ENCODE data around the gene EIF2A. TPM values are rescaled to one million over a fixed set of nuclear protein-coding genes. Genes with fewer than 3 reads are reported as not detected.

The EIF2A gene
- total RNA-seq, 1 donor from 2014 or later = 68.9 TPM

DNA sequence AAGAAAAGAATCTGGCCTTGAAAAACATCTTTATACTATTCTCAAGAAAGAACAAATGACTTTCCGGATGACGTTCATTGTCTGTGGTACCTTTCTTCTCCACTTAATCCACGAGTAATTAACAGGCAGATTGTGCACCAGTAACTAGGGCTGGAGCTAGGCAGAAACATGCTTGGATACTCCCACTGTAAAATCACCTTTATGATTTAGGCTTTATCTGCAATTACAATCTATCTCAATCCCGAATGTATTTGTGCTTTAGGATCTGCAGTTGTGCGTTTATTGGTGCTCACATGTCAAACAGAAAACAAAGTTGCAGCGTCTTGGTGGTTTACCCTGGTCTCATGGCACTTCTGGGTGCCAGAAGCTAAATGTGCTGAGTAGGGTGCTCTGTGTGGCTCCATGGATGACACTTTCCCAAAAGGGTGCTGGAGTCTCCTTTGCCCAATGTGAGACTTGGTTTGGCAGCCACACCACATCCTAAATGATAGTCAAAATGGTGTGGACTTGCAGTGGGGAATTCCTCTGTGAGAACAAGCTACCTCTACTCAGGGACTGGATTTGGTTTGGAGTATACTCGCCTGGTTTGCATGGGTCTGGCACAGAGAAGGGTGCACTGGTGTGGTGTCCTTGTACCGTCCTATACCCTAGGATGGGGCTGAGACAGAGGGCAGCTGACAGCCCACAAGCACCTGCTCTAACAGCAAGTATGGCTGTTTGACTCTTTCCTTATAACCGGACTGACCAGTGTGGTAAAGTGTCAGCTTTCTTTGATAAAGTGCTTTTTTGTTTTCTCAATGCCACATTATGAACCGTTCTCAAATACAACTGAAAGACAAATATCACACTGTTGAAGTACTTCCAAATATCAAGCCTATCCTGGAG, 8.0 kb upstream of the EIF2A start:
- intact Hi-C loops (cut with DNase I) = no loop called here
- DNase-seq (ENCODE audit: missing footprints) = no peak
- ATAC-seq = no peak

DNA sequence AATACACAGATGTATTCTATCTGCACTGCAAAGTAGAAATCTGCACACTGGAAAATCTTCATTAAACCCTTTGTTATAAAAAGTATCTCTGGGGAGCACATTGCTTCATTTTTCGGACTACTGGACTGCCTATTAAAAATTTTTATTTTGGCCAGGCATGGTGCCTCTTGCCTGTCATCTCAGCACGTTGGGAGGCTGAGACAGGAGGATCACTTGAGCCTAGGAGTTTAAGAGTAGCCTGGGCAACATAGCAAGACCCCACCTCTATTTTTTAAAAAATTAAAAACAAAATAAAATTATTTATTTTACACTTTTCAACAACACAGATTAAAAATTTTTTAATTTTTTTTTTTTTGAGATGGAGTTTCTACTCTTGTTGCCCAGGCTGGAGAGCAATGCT, 6.3 kb upstream of the EIF2A start:
- DNase-seq (ENCODE audit: missing footprints) (no peak), ATAC-seq (no peak)
- intact Hi-C loops (cut with DNase I) = no loop called here

DNA sequence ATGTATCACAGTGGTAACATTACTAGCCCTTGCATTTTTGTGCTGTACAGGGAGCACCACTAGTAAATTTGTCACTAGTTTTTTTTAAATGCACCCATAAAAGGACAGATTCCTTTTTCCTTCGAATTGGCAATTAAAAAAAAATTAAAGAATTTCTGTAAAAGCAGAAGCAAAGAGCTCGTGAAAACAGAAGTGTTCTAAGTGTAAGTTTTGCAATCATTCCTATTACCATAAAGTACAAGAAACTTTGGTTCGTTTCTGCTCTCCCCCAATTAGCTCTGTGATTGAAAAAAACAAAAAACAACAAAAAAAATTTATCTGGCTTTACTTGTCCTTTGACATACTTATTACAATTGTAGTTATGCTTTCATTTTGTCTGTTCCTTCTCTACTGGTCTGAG, 5.6 kb upstream of the EIF2A start:
- DNase-seq (ENCODE audit: missing footprints) (no peak), ATAC-seq (no peak)
- intact Hi-C loops (cut with DNase I) = no loop called here

DNA sequence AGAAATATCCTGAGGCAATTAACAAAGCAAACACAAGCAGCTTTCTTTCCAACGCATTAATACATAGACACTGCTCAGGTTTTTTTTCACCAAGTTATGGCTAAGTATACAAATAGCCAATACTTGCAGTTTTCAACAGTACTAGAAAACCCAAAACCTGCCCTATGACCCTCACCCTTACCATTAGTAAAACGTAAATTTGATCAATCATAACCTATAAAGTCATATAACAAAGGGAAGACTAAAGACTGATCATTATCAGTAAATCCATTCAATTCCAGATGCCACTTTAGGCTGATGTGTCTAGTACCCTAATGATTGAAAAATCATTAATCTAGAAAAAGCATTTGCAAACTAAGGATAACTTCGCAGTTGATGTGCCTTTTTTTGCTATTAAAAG, 3.5 kb upstream of the EIF2A start:
- DNase-seq (ENCODE audit: missing footprints) (no peak), ATAC-seq (no peak)
- intact Hi-C loops (cut with DNase I) = no loop called here

DNA sequence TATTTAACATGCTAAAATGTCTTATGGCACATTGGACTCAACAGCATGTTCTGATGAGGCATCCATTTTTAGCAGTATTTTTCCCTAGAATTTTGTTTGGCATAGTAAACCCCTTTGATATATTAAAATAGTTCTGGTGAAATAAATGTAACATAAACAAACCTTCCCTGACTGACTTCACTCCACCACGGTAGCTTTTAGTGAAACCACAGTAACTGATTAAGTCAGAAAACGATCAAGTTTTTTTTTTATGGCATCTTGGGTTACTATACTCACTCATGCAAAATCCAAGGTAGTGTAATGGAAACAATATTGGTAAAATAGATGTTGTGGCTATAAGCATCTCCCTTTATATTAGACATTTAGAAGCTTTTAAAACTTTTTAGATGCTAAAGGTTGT, 3.1 kb upstream of the EIF2A start:
- no peak for DNase-seq (ENCODE audit: missing footprints)
- ATAC-seq = no peak
- intact Hi-C loops (cut with DNase I) = no loop called here

DNA sequence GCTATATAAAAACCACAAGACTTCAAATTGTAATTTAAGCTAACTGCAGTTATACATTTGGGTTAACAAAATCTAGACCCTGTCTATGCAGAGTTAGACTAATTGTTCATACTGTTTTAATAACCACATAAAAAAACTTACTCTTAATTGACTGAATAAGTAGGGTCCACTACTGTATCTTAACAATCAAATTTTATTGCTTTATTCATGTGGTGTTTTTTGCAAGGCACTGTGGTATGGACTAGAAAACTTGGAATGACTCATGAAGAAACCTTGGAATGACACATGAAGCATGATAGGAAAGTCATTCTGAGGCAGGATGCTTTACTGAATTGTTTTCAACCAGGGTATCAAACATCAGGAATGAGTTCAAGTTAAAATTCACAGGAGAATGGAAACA, 2.5 kb upstream of the EIF2A start:
- no peak for DNase-seq (ENCODE audit: missing footprints)
- intact Hi-C loops (cut with DNase I) = no loop called here
- ATAC-seq = no peak

DNA sequence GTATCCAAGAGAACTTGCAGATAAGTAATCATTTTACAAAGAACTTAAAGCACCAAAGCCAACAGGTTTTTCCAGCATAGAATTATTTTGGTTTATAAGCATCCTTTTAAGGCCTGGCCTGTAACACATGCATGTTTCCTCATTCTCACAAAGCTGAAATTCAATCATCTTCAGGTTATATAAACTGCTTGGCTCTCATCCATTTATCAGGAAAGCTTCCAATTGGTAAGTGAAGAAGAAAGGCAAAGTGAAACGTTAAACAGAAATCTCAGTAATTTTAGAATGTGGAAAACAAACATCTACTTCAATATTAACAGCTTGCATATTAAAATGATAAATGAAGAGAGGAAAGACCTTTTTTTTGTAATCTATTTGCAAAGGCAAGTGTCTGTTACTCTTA, 1.9 kb upstream of the EIF2A start:
- ATAC-seq = no peak
- intact Hi-C loops (cut with DNase I) = loop anchor here (5.0 kb wide), 1 partner anchor 218 kb away; the partner anchor contains the start of gene SIAH2
- no peak for DNase-seq (ENCODE audit: missing footprints)

DNA sequence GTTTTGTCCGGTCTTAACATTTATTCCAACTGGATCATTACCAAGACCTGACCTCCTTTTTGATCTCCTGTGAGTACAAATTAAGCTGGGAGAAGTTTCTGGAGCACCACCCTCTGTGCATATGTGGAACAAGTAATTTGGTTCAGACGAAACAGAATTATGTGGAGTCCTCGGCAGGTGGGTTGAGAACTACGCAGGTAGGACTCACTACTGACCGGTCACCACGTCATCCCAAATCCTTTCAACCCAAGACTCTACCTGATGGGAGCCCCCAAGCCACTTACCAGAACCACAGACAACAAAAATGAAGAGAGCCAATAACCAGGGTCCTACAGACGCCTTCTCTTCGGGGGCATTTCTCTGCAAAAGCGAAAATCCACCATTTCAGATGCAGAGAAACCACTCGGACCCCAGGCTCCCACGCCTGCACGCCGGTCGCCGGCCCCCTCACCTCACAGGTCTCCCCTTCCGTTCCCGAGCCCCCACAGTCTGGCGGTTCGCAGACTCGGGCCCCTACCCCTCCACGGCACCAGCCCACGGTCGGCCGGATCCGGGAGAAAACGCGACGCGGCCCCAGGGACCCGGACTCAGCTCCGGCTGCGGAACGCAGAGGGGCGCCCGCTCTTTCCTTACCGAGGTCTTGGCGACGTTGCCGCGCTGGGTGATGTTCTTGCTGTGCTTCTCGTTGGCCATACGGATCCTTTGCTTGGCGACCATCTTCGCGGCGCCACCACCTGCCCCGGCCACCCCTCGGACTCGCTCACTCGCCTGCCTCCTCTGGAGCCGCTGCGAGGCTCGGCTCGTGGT, 965 bp upstream of the EIF2A start:
- intact Hi-C loops (cut with DNase I) = loop anchor here (1.0 to 5.0 kb wide), 4 partner anchors 58 to 217 kb away; partner anchors contain the start of genes ERICH6, SELENOT, SIAH2 and TSC22D2
- DNase-seq (ENCODE audit: missing footprints) (peak; percentile 86), ATAC-seq (peak; percentile 18)

DNA sequence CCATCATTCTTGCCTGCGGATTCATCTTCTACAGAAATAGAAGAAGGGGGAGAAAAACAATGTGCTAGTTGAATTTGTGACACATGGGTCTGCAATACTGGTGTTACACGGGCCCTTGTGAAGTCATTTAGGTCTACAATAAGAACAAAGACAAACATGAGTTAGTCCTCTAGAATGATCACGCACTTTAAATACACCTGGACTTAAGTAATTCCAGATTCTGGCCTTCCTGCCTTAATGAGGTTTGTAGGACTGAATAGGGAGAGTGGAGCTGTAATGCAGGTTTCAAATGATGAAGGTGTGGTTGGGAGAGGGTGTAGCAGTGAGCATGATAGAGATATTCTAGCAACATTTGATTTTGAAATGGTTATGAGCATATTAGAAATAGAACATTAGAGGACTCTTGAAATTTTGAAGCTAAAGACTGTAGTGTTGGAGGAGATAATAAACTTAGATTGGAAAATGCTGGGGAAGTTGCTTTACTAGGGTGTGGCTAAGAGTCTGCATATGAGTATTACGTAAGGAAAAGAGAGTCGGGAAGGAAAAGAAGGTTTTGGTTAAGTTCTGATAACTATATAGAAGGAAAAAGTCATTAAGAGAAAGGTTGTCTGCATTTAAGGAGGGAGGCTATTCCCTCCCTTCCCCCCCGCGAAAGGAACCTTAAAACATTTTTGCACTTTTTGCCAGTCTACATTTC, 606 bp downstream of the EIF2A start:
- ATAC-seq (no peak), DNase-seq (ENCODE audit: missing footprints) (no peak)
- intact Hi-C loops (cut with DNase I) = loop anchor here (2.0 to 5.0 kb wide), 3 partner anchors 138 to 215 kb away; partner anchors contain the start of genes ERICH6, SIAH2 and TSC22D2

DNA sequence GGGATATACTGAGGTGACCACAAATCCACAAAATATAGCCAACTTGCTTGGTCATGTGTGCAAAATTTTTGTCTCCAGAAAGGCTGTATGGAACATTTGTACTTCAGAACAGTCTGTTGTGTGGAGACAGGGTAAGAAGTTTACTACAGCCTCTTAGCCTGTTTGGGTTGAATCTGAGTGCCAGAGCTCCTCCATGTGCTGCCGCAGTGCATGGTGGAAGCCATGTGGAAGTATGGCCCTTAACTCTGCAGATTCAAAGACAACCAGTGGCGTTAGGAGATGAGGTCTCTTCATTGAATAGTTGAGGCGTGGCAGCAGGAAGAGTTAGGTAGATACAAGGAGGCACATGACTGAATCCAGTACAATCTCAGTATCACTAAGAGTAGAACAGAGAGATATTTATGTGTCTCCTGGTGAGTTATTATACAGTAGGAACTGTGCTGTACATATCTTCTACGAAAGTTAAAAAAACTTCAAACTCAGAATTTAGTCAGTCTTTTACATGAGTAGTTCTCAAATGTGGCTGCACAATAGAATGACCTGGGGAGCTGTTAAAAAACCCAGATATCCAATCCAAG, 9.4 kb downstream of the EIF2A start:
- no peak for DNase-seq (ENCODE audit: missing footprints)
- intact Hi-C loops (cut with DNase I) = no loop called here
- no peak for ATAC-seq

DNA sequence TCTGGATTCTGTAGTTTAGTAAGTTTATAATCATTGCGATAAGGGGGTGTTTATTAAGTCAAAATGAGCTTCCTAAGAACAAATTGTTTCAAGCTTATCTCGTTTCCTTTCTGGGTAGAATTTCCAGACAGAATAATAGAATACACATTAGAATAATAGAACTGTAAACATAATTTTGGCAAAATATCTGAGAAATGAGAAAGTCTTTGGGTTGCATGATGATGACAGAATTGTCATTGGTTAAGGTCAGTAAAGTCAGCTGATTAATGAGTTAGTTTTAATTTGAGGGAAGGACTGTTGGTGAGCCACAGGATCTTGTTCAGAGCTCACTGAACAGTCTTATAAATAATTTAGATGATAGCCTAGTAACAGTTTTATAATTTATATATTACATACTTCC, 10.2 kb downstream of the EIF2A start:
- ATAC-seq (no peak), DNase-seq (ENCODE audit: missing footprints) (no peak)
- intact Hi-C loops (cut with DNase I) = no loop called here

DNA sequence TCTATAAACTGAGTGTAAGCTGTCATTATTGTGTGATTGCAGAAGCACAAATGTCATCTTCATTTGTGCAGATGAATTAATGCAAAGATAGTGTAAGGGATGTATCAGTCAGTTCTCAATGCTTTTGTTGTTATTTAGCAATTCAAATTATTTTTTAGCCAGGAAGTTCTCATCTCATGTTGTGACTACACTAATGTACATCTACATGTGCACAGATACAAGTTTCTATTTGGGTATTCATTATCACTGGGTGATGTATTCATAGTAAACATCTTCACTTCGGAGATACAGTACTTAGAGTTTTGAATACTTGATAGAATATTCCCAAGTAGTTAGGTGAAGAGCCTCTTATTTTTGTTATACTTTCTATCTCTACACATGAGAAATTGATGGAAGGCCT, 11.1 kb downstream of the EIF2A start:
- intact Hi-C loops (cut with DNase I) = no loop called here
- DNase-seq (ENCODE audit: missing footprints) (no peak), ATAC-seq (no peak)

DNA sequence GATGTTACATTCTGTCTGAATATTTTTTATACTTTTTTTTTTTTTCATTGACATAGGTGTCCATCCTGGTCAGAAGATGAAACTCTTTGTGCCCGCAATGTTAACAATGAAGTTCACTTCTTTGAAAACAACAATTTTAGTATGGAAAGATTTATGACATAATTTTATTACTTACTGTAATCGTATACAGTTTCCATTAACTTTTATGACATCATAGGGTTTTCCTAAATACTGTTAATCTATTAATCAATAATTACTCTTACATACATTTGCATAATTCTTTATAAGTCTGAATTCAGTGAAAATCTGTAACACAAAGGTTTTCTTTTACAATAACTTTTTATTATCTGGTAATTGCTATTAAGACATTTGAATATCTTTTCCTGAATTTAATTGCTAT, 17.7 kb downstream of the EIF2A start:
- no peak for ATAC-seq
- intact Hi-C loops (cut with DNase I) = no loop called here

DNA sequence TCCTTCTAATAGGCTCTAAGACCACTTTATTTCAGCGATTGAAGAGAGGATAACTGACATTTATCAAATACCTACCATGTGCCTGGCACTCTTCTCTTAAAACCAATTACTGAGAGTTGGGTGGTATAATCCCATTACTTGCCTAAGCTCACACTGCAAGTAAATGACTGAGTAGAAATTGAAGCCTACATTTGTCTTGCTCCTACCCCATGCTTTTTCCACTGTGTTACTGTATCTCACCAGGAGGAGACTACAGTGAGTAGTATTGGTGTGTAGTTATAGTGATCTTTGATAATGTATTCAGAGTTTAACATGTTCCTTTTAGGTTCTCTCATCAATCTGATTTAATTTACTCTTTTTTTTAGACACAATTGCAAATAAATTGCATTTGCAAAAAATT, 20.7 kb downstream of the EIF2A start:
- intact Hi-C loops (cut with DNase I) = no loop called here
- DNase-seq (ENCODE audit: missing footprints) (no peak), ATAC-seq (no peak)

More for the DNA sequence above, 17.7 kb downstream of the EIF2A start:
- no peak for DNase-seq (ENCODE audit: missing footprints)

DNA sequence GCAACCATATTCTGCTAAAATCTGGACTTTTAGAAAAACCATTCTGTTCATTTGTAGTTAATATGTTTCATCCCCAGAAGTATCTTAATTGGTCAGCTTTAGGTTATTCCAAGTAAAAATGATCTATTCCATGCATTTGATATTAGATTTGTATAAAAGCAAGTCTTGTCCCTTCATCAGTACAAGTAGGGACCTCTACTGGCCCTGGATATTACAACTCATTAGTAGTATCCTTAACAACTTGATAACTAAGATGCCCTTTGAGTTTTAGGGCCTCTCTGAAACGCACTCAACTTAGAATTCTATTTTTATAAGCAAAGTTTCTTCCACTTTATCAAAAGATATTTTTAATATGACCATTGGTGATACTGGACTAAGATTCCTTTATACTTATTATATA, 31.3 kb downstream of the EIF2A start:
- intact Hi-C loops (cut with DNase I) = no loop called here
- DNase-seq (ENCODE audit: missing footprints) (no peak), ATAC-seq (no peak)

DNA sequence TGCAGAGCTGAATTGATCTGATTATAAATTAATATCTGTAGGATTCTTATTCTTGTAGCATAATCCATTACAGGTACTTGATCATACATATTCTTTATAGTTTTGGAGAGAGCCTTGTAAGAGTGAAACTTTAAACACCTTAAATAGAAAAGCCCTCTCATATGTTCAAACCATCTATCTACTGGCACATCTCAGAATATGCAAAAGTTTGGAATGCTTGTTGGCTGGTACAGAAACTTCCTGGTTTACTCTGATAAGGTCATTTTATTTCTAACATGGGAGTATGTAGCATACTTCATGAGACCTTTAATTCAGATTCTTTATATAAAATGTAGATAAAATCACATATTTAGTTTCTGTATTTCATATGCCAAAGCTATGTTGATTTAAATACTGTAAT, 34.6 kb downstream of the EIF2A start:
- no peak for ATAC-seq
- no peak for DNase-seq (ENCODE audit: missing footprints)
- intact Hi-C loops (cut with DNase I) = no loop called here

DNA sequence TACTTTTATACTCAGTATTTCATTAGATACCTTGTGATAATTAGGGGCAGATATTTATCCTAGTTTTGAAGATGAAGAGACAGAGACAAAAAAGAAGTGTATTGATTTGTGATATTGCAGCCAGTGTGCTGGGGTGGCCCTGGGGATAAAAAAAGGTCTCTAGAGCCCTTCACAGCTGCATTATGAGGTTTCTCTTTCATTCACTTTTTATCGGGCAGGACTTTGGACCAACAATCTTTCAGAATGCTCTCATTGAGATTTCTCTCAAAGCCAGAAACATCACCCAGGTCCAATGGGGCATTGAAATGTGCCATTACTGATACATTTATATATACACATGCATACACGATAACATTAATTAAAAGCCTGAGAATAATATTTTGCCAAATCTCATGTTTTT, 36.0 kb downstream of the EIF2A start:
- no peak for DNase-seq (ENCODE audit: missing footprints)
- intact Hi-C loops (cut with DNase I) = no loop called here
- no peak for ATAC-seq

DNA sequence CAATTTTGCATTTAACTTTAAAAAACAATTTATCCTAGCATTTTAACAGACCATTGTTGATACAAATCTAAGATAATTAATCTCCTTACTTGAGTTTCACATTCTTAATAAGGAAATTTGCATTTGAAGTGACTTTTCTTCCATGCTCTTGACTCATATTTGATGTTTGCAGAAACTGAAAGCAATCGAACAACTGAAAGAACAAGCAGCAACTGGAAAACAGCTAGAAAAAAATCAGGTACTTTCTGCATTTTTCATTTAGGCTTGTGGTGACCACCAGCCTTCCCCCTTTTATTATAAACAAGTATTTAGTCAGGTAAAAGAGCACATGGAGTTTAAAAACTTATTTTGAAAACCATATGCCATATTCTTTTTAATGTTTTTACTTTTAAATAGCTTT, 36.4 kb downstream of the EIF2A start:
- ATAC-seq (no peak), DNase-seq (ENCODE audit: missing footprints) (no peak)
- intact Hi-C loops (cut with DNase I) = no loop called here

All from Right ventricle myocardium inferior (tissue), 1 donor.